Transverse colon (tissue), 4 donors: Measurements from ENCODE around the gene SCRG1.

ENCODE experiments used
- CTCF ChIP-seq, 5 experiments: fragments of 200-600 bp in 3 of 5; fragments of 450-650 bp in 2 of 5; sonication (generic) in 3 of 5; IDR thresholded peaks; 1 replicate in 2 of 5; 2 replicates in 3 of 5; pipeline ENCODE4 v1.5.1; 2016 to 2017; ENCODE audit warnings: antibody characterized with exemption in 5 of 5, inconsistent platforms in 3 of 5, mild to moderate bottlenecking in 2 of 5, moderate library complexity in 1 of 5
- EP300 ChIP-seq: sonication (generic); formaldehyde crosslinking; IDR thresholded peaks from one replicate; pipeline ENCODE4 v1.6.1; 2017; ENCODE audit warnings: antibody characterized with exemption, low read depth
- POLR2A ChIP-seq: fragments of 450-650 bp; IDR thresholded peaks from one replicate; pipeline ENCODE4 v1.6.1; 2016; ENCODE audit warnings: antibody characterized with exemption, mild to moderate bottlenecking, moderate library complexity
- POLR2AphosphoS5 ChIP-seq, 3 donors: sonication (generic); formaldehyde crosslinking; IDR thresholded peaks; one replicate each; pipeline ENCODE4 v1.6.1; 2016; ENCODE audit warnings: antibody characterized with exemption in 3 of 3

GRCh38 chr4:173433447-173433846 is 34.5 kb upstream of the SCRG1 start:
- TF ChIP-seq CTCF (IDR thresholded peaks at IDR 0.05): no peak
- no peak for TF ChIP-seq POLR2A
- no peak for TF ChIP-seq POLR2AphosphoS5 (IDR thresholded peaks at IDR 0.05)
- no peak for TF ChIP-seq EP300
